Ectodermal cell (in vitro differentiated cells): Measurements from ENCODE around the gene LMOD1.
"Not testable (repeated sequence)": the region's sequence is repeated elsewhere in the genome, so short reads cannot be mapped to it uniquely, and the experiment has no call there.

Source experiments
- H3K27ac ChIP-seq: 2 replicates; pipeline ENCODE4 v1.7.0; 2013; ENCODE audit warnings: mild to moderate bottlenecking, low read depth, low read length; ENCODE audit not compliant: insufficient read depth, poor library complexity, severe bottlenecking
- H3K27me3 ChIP-seq: 2 replicates; pipeline ENCODE4 v1.7.0; 2013; ENCODE audit warnings: mild to moderate bottlenecking, low read length; ENCODE audit not compliant: insufficient read depth, control insufficient read depth, poor library complexity, severe bottlenecking
- H3K36me3 ChIP-seq: one replicate; pipeline ENCODE4 v1.7.0; 2013; ENCODE audit warnings: low read length; ENCODE audit not compliant: control insufficient read depth, insufficient read depth
- H3K4me1 ChIP-seq: one replicate; pipeline ENCODE4 v1.7.0; 2013; ENCODE audit warnings: low read length; ENCODE audit not compliant: control insufficient read depth, insufficient read depth
- H3K4me3 ChIP-seq: 2 replicates; pipeline ENCODE4 v1.7.0; 2013; ENCODE audit warnings: low read depth, low read length, control low read depth; ENCODE audit not compliant: insufficient read depth
- H3K9me3 ChIP-seq: 2 replicates; pipeline ENCODE4 v1.7.0; 2013; ENCODE audit warnings: mild to moderate bottlenecking, low read length, moderate library complexity; ENCODE audit not compliant: control insufficient read depth
- WGBS, 2 experiments: methylation state at CpG; one replicate each; pipeline ENCODE4 v1.1.7; 2013; ENCODE audit warnings: missing lambda C conversion rate in 2 of 2; 5-methylcytosine and 5-hydroxymethylcytosine counted together

The LMOD1 gene

DNA sequence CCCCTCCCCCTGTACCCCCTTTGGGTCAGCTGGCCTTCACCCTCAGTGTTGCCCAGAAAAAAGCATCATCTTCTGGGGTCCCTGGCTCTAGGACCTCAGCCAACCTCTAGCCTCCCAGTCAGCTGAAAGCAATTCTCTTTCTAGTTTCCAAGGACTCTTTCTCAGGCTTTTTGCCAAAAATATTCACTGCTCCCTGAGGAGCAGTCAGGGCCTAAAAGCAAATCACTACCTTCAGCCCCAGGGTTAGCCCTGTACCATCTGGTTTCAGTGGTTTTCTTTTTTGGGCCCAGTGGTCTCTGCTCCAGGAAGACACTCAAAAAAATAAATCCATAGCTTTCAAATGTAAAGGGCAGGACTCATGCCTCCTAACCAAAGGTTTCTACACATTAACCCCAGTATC is 3.1 kb upstream of the LMOD1 start:
- H3K4me1 ChIP-seq = peaks cover 20% of the 10 kb centered on the region
- H3K27ac ChIP-seq = no peak overlapping the region
- H3K27me3 ChIP-seq = peaks cover 17% of the 10 kb centered on the region
- no peaks in the 10 kb centered on the region for H3K9me3 ChIP-seq
- no peaks in the 10 kb centered on the region for H3K36me3 ChIP-seq
- no peak overlapping the region for H3K4me3 ChIP-seq

DNA sequence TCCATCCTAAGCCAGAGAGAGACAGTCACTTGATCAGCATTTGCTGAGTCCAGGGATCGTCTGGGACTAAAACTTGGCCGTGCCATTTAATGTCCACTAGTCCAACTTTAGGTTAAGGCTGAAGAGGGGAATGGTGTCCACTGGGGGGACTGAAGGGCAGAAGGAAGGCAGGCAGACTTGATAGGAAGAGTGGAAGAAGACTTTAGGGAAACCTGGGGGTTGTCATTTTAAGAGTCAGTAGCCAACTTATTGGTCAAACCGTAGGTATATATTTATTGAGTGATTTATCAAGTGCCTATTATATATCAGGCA is 1.3 kb upstream of the LMOD1 start:
- Histone ChIP-seq H3K27me3 (peaks cover 17% of the 10 kb centered on the region), H3K27ac (no peak overlapping the region)
- 83 to 86% methylated on average over 3 of the region's 3 CpGs for WGBS, 2 experiments

DNA sequence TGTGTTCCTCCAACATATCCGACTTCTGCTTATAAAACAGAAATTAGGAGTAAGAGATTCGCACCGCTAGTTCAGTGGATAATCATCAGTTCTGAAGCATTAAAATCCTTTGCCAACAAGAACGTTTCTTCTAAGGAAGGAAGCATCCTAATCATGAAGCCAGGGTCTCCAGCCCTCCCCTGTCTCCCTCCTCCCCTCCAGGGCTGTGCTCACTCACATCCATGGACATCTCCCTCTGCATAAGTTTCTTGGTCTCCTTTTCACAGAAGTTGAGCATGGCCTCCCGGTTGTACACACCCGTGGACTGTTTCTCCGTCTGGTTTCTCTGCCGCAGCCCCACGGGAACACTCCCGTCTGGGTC is 505 bp downstream of the LMOD1 start:
- Histone ChIP-seq H3K4me1 (peaks cover 36% of the 10 kb centered on the region), H3K27ac (no peak overlapping the region)
- 55 to 58% methylated on average over 10 of the region's 10 CpGs for WGBS, 2 experiments

More for the DNA sequence above, 1.3 kb upstream of the LMOD1 start:
- Histone ChIP-seq H3K36me3 (no peaks in the 10 kb centered on the region), H3K9me3 (no peaks in the 10 kb centered on the region), H3K4me3 (no peak overlapping the region), H3K4me1 (peaks cover 25% of the 10 kb centered on the region)

DNA sequence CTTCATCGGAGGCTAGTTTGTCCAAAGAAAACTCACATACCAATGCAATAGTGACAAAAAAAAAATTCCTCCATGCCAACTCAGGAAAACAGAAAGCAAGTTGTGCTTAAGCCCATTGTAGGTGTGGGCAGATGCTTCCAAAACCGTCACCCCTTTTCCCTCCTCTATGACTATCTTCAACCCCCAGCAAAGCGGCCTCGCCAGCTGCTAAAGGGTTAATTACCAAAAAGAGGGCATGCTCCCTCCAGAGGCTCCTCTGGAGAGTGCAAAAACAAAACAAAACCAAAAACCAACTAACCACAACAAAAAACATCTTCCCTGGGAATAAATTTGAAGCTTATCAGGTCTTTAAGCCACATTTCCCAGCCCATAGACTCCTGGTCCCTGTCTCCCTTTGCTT is 1.2 kb downstream of the LMOD1 start:
- 44 to 45% methylated on average over 4 of the region's 4 CpGs for WGBS, 2 experiments
- Histone ChIP-seq H3K27me3 (peaks cover 17% of the 10 kb centered on the region), H3K4me1 (peaks cover 36% of the 10 kb centered on the region), H3K27ac (no peak overlapping the region), H3K36me3 (no peaks in the 10 kb centered on the region), H3K4me3 (peak overlapping the region; percentile 32), H3K9me3 (no peaks in the 10 kb centered on the region)

More for the DNA sequence above, 505 bp downstream of the LMOD1 start:
- Histone ChIP-seq H3K4me3 (peak overlapping the region; percentile 32), H3K36me3 (no peaks in the 10 kb centered on the region), H3K9me3 (no peaks in the 10 kb centered on the region), H3K27me3 (peaks cover 17% of the 10 kb centered on the region)

DNA sequence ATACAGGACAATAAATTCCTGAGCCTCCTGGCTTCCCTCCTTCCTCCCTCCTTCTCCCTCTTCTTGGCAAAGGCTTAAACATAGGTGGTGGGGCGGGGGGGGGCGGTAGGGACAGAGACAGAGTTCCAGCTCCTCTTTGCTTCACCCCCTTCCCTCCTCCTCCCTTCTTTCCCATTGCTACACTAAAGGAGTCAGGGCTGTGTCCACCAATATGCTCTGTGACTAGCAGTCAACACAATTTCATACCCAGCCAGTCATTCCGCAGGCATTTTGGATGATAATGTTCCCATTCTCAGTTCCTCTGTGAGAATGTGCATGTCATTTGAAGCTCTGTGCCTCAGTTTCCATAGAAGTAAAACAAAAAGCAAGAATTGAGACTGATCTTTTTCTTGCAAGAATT is 1.7 kb downstream of the LMOD1 start:
- Histone ChIP-seq H3K4me3 (no peak overlapping the region), H3K9me3 (no peaks in the 10 kb centered on the region), H3K36me3 (no peaks in the 10 kb centered on the region), H3K4me1 (peaks cover 38% of the 10 kb centered on the region), H3K27me3 (peaks cover 17% of the 10 kb centered on the region), H3K27ac (no peak overlapping the region)
- 54 to 60% methylated on average over 2 of the region's 3 CpGs for WGBS, 2 experiments

DNA sequence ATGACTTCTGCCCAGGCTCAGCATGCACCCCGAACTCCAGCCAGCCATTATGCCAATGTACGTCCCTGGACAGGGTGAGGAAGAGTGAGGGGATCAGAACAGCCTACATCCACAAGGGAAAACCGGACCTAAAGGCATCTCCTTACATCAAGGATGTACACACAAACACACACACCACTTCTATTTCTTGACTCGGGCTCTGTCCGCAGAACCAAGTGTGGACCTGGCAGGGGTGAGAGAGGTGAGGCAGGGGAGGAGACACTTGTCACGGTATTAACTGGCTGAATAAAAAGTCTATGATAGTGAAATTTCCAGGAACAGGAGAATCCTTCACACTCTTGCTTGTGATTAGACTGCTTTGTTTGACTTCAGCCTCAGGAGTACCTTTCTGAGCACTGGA is 2.3 kb downstream of the LMOD1 start:
- Histone ChIP-seq H3K4me1 (peaks cover 42% of the 10 kb centered on the region), H3K9me3 (no peaks in the 10 kb centered on the region), H3K4me3 (no peak overlapping the region), H3K27me3 (peaks cover 17% of the 10 kb centered on the region), H3K27ac (no peak overlapping the region), H3K36me3 (no peaks in the 10 kb centered on the region)
- 89% methylated on average over 6 of the region's 6 CpGs for WGBS, 2 experiments

DNA sequence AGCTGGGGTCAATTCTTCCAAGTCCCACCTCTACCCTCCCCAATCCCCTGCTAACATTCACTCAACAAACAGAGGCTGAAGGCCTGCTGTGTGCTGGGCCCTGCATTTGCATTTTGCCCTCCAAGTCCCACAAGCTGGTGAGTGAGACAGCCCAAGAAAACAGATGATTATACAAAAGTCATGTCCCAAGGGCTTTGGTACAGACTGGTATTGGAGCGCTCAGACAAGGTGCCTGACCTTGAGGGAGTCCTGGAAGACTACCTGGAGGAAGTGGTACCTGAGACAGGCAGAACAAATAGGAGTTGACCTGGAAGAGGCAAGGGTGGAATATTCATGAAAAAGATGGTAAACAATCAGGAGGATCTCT is 4.2 kb downstream of the LMOD1 start:
- 79 to 93% methylated on average over 1 of the region's 1 CpG for WGBS, 2 experiments

DNA sequence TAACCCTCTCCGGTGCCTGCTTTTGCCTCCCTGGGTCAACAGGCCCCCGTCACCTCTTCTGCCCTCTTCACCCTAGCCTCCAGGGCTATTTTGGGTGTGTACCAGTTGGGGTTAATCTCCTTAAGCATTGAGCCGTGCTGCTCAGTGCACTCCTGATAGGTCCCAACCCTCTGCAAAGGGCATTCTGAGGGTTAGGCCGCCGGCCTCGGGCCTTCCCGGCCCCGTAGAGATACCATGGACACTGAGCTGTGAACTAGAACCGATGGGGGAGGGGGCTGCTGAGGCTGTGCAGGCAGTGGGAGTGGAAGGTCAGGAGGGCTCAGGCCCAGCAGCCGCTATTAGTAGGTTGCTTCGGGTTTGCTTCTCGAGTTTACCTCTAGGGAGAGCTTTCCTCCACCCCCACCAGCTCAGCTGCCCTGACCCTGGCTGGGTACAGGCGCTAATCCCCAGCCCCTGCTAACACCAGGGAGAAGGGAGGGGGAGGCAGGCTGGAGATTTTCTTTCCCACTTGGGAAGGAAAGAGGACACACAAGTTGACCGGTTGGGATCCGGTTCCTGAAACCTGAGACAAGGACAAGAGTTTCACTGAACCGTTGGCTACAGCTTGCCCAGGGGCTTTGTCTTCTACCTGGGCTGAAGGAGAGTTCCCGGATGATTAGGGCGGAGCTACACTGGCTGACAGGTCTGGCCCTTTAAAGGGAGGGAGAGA is 4.8 kb downstream of the LMOD1 start:
- H3K36me3 ChIP-seq = no peaks in the 10 kb centered on the region
- no peaks in the 10 kb centered on the region for H3K9me3 ChIP-seq
- H3K27me3 ChIP-seq = peaks cover under 1% of the 10 kb centered on the region
- 6 to 12% methylated on average over 18 of the region's 18 CpGs for WGBS, 2 experiments
- peak overlapping the region; percentile 8 for H3K4me3 ChIP-seq
- H3K4me1 ChIP-seq = peaks cover 41% of the 10 kb centered on the region
- H3K27ac ChIP-seq = peak overlapping the region; percentile 87

More for the DNA sequence above, 4.2 kb downstream of the LMOD1 start:
- H3K36me3 ChIP-seq = no peaks in the 10 kb centered on the region
- H3K27ac ChIP-seq = peak overlapping the region; percentile 87
- peaks cover 6% of the 10 kb centered on the region for H3K27me3 ChIP-seq
- peaks cover 47% of the 10 kb centered on the region for H3K4me1 ChIP-seq
- no peaks in the 10 kb centered on the region for H3K9me3 ChIP-seq
- H3K4me3 ChIP-seq = no peak overlapping the region

DNA sequence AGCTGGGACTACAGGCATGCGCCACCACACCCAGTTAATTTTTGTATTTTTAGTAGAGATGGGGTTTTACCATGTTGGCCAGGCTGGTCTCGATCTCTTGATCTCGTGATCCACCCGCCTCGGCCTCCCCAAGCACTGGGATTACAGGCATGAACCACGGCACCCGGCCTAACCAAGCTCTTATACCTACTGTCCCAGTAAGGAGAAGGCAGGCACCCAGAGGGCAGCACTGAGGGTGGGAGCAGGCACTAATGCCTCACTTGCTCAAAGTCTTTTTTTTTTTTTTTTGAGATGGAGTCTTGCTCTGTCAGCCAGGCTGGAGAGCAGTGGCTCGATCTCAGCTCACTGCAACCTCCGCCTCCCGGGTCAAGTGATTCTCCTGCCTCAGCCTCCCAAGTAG is 6.0 kb downstream of the LMOD1 start:
- not testable (repeated sequence) for H3K4me3 ChIP-seq, H3K9me3 ChIP-seq, H3K27me3 ChIP-seq, H3K27ac ChIP-seq, H3K36me3 ChIP-seq
- 93% methylated on average over 9 to 10 of the region's 10 CpGs for WGBS, 2 experiments
- H3K4me1 ChIP-seq = peaks cover 32% of the 10 kb centered on the region

DNA sequence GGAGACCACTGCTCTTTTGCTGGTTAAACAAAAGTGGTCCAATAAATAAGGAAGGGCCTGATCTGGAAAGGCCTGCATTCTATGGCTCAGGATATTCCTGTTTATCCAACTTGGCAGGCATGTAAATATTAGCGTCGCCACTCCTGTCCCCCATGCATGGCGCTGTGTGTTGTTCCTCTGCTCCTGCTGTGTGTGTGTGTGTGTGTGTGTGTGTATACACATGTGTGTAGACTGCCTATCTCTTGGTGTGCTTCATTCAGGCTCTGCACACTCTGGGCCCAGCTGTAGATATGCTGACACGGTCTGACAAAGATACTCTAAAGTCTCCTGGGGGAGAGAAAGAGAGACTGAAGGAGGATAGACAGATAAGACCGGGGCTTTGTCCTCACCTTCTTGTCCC is 6.8 kb downstream of the LMOD1 start:
- H3K36me3 ChIP-seq = no peaks in the 10 kb centered on the region
- H3K27me3 ChIP-seq = no peaks in the 10 kb centered on the region
- H3K9me3 ChIP-seq = no peaks in the 10 kb centered on the region
- WGBS, 2 experiments = 94 to 95% methylated on average over 5 of the region's 5 CpGs
- peaks cover 29% of the 10 kb centered on the region for H3K4me1 ChIP-seq
- no peak overlapping the region for H3K4me3 ChIP-seq
- no peak overlapping the region for H3K27ac ChIP-seq

DNA sequence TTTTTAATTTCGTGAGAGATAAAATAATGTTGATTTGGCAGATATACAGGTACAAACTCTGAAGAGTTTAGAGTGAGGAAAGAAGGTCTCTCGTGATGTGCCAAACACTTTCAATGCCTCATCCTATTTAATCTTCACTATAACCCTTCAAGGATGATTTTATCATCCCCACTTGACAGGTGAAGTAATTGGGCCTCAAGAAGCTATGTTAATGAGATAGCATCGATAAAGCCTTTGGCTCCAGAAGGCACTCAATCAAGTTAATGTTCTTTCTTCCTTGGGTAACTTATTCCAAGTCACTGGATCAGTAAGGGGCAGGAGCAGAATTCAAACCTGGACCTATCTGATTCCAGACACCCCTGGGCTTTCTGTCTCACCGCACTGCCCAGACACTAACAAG is 7.2 kb downstream of the LMOD1 start:
- 92 to 93% methylated on average over 2 to 3 of the region's 4 CpGs for WGBS, 2 experiments
- Histone ChIP-seq H3K36me3 (no peaks in the 10 kb centered on the region), H3K9me3 (no peaks in the 10 kb centered on the region), H3K4me3 (no peak overlapping the region), H3K27me3 (no peaks in the 10 kb centered on the region), H3K27ac (no peak overlapping the region), H3K4me1 (peaks cover 29% of the 10 kb centered on the region)
